ENCODE results near the gene LDLRAD2. TPM values are rescaled to one million over a fixed set of nuclear protein-coding genes. Genes with fewer than 3 reads are reported as not detected.
"Not testable (repeated sequence)": the region's sequence is repeated elsewhere in the genome, so short reads cannot be mapped to it uniquely, and the experiment has no call there.

LDLRAD2 gene
- total and polyA plus RNA-seq, 2 of the 4 experiments (the other 2 are of a cell fraction), result 0.05 TPM; not detected in 1

- H2BK15ac ChIP-seq (ENCODE audit: low read depth, low read length); in situ Hi-C loops (cut with MboI; ENCODE audit: low sequenced_read_pairs); H2BK20ac ChIP-seq (ENCODE audit: low read depth, low read length); BruUV-seq (replicated peaks); H3K27me3 ChIP-seq (ENCODE audit: control insufficient read depth, insufficient read depth, low read length); DNase-seq; dilution Hi-C loops (cut with HindIII; ENCODE audit: low sequenced_read_pairs, unreplicated experiment); H3K9me3 ChIP-seq (ENCODE audit: control insufficient read depth, insufficient read depth, low read length); H2AK5ac ChIP-seq (ENCODE audit: low read depth, low read length); H2AK9ac ChIP-seq (replicated peaks; ENCODE audit: low read depth, low read length, poor library complexity); CTCF ChIA-PET; H3K9ac ChIP-seq (ENCODE audit: low read depth, low read length); H3K27ac ChIP-seq (ENCODE audit: insufficient read depth, low read length); H4K8ac ChIP-seq (ENCODE audit: low read depth in 2 of 2, low read length in 2 of 2); H2BK5ac ChIP-seq (ENCODE audit: low read depth, low read length, poor library complexity, severe bottlenecking); H3K18ac ChIP-seq (ENCODE audit: low read depth, low read length); H3K23ac ChIP-seq (ENCODE audit: low read depth, low read length); H3K4me2 ChIP-seq (ENCODE audit: low read depth, low read length); H3K14ac ChIP-seq (replicated peaks; ENCODE audit: low read depth, low read length); intact Hi-C loops (cut with micrococcal nuclease); H2AFZ ChIP-seq (replicated peaks; ENCODE audit: low read length, poor library complexity); H3K4ac ChIP-seq (ENCODE audit: low read depth, low read length); H3K4me3 ChIP-seq (ENCODE audit: insufficient read depth, low read depth, low read length); H2BK120ac ChIP-seq (ENCODE audit: low read depth, low read length); H4K5ac ChIP-seq (ENCODE audit: low read depth, low read length); H3K56ac ChIP-seq (ENCODE audit: extremely low read depth, insufficient read depth, low read length); ATAC-seq (ENCODE audit: low read depth); H3K36me3 ChIP-seq (ENCODE audit: control insufficient read depth, insufficient read depth, low read length); H4K91ac ChIP-seq (ENCODE audit: insufficient read depth, low read depth, low read length); POLR2A ChIA-PET (ENCODE audit: unreplicated experiment): not testable (repeated sequence)
- peaks cover 12% of the 10 kb centered on the region for H3K4me1 ChIP-seq (ENCODE audit: control insufficient read depth, insufficient read depth, low read length)
- H3K79me1 ChIP-seq (ENCODE audit: low read depth in 1 of 2, low read length in 2 of 2), result peaks cover 46 to 80% of the 10 kb centered on the region in 2 experiments
- WGBS, 2 experiments (ENCODE audit: extremely low coverage in 2 of 2, insufficient read length in 1 of 2), result 90% methylated on average over 2 of the region's 8 CpGs; no CpG with 5 or more reads in 1 of the 2 experiments
- peaks cover 32% of the 10 kb centered on the region for H3K9me1 ChIP-seq (ENCODE audit: insufficient read depth, low read length)
- peak; percentile 78 for TF ChIP-seq CEBPB (IDR thresholded peaks at IDR 0.05; ENCODE audit: low read depth, low read length)
- peaks cover 87% of the 10 kb centered on the region for H4K20me1 ChIP-seq (ENCODE audit: insufficient read depth, low read length)
These were observed 45.0 kb upstream of the LDLRAD2 start for GRCh38 chr1:21767106-21767505.

Data from IMR-90 (cell line).